ACC112 (cell line): ENCODE measurements around the gene DYRK1B.
"Not testable (repeated sequence)": the region's sequence is repeated elsewhere in the genome, so short reads cannot be mapped to it uniquely, and the experiment has no call there.

Experiments used
- H2AFZ ChIP-seq: fragments of 200-600 bp; sonication (generic); one replicate; pipeline ENCODE4 v1.6.0; 2017; ENCODE audit warnings: antibody characterized with exemption, low read length; ENCODE audit not compliant: unreplicated experiment
- H3K27ac ChIP-seq: fragments of 200-600 bp; sonication (generic); 2 replicates; pipeline ENCODE4 v1.5.1; 2014; ENCODE audit warnings: low read depth, mild to moderate bottlenecking, antibody characterized with exemption, low read length, moderate library complexity
- H3K27me3 ChIP-seq: fragments of 200-600 bp; sonication (generic); 2 replicates; pipeline ENCODE4 v1.6.1; 2014; ENCODE audit warnings: mild to moderate bottlenecking, antibody characterized with exemption, low read length, moderate library complexity, mixed read lengths; ENCODE audit not compliant: insufficient read depth
- H3K36me3 ChIP-seq: fragments of 200-600 bp; sonication (generic); 2 replicates; pipeline ENCODE4 v1.6.1; 2016; ENCODE audit warnings: mild to moderate bottlenecking, antibody characterized with exemption, low read length, moderate library complexity, mixed read lengths; ENCODE audit not compliant: insufficient read depth
- H3K4me1 ChIP-seq: fragments of 200-600 bp; sonication (generic); one replicate; pipeline ENCODE4 v1.6.1; 2016; ENCODE audit warnings: low read length, mixed read lengths; ENCODE audit not compliant: insufficient read depth, unreplicated experiment, control insufficient read depth
- H3K4me3 ChIP-seq: fragments of 200-600 bp; sonication (generic); 2 replicates; pipeline ENCODE4 v1.5.1; 2014; ENCODE audit warnings: mild to moderate bottlenecking, low read depth, low read length
- H3K79me2 ChIP-seq: fragments of 200-600 bp; sonication (generic); one replicate; pipeline ENCODE4 v1.6.0; 2016; ENCODE audit warnings: low read length; ENCODE audit not compliant: control insufficient read depth, unreplicated experiment, insufficient read depth

Gene DYRK1B

DNA sequence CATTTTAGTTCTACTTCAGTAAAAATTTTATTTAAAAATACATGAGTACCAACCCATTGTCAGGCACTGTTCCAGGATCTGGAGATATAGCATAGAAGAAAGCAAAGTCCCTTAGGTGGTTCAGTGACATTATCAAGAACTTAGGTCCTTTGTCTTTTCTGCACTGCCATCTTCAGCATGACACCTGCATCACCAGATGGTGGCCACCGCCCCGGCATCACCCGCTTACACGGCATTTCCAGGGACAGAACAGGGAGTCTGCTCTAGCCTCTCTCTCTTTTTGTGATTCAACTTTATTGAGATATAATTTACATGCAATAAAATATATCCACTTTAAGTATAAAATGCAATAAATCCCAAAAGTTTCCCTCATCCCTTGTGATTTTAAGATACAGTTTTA lies 23.5 kb downstream of the DYRK1B start:
- Histone ChIP-seq H3K36me3 (no peaks in the 10 kb centered on the region), H3K27me3 (no peaks in the 10 kb centered on the region), H3K27ac (no peak overlapping the region), H3K4me3 (no peak overlapping the region), H3K79me2 (no peaks in the 10 kb centered on the region), H2AFZ (no peak overlapping the region), H3K4me1 (no peaks in the 10 kb centered on the region)

DNA sequence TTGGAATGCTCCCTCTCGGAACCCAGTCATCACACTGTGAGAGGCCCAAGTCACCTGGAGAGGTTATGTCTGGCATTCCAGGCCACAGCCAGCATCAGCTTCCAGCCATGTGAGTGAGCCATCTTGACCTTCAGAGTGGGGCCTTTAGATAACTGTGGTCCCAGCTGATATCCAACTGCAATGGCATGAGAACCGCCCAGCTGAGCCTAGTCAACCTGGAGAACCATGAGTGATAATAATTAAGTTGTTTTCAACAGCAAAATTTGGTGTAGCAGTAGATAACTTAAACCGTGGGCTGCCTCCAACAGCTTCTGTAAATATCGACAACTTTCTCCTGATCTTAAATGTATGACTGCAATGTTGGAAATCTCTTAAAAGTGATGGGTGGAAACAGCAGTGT lies 24.6 kb downstream of the DYRK1B start:
- Histone ChIP-seq H3K4me3 (no peak overlapping the region), H3K4me1 (no peaks in the 10 kb centered on the region), H3K27me3 (no peaks in the 10 kb centered on the region), H2AFZ (no peak overlapping the region), H3K27ac (no peak overlapping the region), H3K79me2 (no peaks in the 10 kb centered on the region), H3K36me3 (no peaks in the 10 kb centered on the region)

DNA sequence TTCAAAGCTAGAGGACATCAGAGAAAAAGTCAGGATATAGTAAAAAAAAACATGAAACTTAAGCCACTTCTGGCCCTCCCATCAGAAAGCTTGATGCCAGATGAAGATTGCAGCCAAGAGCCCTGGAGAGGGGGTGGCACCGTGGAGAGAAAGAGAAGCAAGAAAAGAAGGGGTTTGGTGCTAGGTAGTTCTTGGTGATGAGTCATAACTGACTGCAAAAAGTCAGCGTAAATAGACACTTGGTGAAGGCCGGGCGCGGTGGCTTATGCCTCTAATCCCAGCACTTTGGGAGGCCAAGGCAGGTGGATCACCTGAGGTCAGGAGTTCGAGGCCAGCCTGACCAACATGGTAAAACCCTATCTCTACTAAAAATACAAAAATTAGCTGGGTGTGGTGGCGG lies 25.3 kb downstream of the DYRK1B start:
- H3K4me1 ChIP-seq, H3K36me3 ChIP-seq: not testable (repeated sequence)

DNA sequence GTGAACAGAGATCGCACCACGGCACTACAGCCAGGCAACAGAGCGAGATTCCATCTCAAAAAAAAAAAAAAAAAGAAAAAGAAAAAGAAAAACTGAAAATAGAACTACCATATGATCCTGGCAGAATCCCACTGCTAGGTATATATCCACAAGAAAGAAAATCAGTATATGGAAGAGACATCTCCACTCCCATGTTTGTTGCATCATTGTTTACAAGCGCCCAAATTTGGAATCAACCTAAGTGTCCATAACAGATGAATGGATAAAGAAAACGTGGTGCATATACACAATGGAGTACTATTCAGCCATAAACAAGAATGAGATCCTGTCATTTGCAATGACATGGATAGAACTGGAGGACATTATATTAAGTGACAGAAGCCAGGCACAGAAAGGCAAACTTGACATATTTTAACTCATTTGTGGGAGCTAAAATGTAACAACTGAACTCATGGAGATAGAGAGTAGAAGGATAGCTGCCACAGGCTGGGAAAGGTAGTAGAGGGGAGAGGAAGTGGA lies 26.1 kb downstream of the DYRK1B start:
- no peaks in the 10 kb centered on the region for H3K4me1 ChIP-seq
- H2AFZ ChIP-seq: no peak overlapping the region
- no peak overlapping the region for H3K27ac ChIP-seq
- no peaks in the 10 kb centered on the region for H3K79me2 ChIP-seq
- H3K36me3 ChIP-seq: no peaks in the 10 kb centered on the region
- no peak overlapping the region for H3K4me3 ChIP-seq
- H3K27me3 ChIP-seq: peaks cover 14% of the 10 kb centered on the region

More for the DNA sequence above, 25.3 kb downstream of the DYRK1B start:
- H3K79me2 ChIP-seq, H3K27me3 ChIP-seq, H3K4me3 ChIP-seq, H3K27ac ChIP-seq, H2AFZ ChIP-seq: not testable (repeated sequence)

GRCh38 chr19:39805104-39805503 lies 28.9 kb downstream of the DYRK1B start:
- Histone ChIP-seq H2AFZ (no peak overlapping the region), H3K36me3 (no peaks in the 10 kb centered on the region), H3K4me3 (no peak overlapping the region), H3K27ac (no peak overlapping the region), H3K27me3 (peaks cover 18% of the 10 kb centered on the region), H3K4me1 (no peaks in the 10 kb centered on the region), H3K79me2 (no peaks in the 10 kb centered on the region)

DNA sequence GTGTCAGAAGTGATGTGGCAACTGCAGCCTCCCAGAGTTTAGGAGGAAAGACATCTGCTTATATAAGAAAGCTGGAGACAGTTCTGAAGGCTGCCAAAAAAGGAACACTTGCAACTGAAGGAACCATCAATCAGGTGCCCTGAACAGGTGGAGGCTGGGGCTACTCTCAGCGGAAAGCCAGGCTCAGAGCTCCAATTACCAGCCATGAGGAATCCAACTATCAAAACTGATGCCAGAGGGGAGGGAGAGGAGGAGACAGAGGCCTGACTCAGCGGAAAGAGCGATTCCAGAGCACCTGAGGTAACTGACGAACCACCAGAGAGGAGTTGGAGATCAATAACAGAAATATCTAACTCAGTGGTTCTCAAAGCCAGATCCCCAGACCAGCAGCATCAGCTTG lies 31.0 kb downstream of the DYRK1B start:
- H3K36me3 ChIP-seq: no peaks in the 10 kb centered on the region
- no peak overlapping the region for H3K4me3 ChIP-seq
- H3K27ac ChIP-seq: no peak overlapping the region
- no peaks in the 10 kb centered on the region for H3K4me1 ChIP-seq
- H3K79me2 ChIP-seq: no peaks in the 10 kb centered on the region
- no peak overlapping the region for H2AFZ ChIP-seq
- H3K27me3 ChIP-seq: peaks cover 23% of the 10 kb centered on the region

GRCh38 chr19:39797083-39797482 lies 36.9 kb downstream of the DYRK1B start:
- H3K36me3 ChIP-seq: no peaks in the 10 kb centered on the region
- H2AFZ ChIP-seq: no peak overlapping the region
- no peak overlapping the region for H3K27ac ChIP-seq

GRCh38 chr19:39796000-39796498 lies 37.9 kb downstream of the DYRK1B start:
- H3K27ac ChIP-seq: no peak overlapping the region
- H3K79me2 ChIP-seq: no peaks in the 10 kb centered on the region
- peaks cover 29% of the 10 kb centered on the region for H3K27me3 ChIP-seq
- no peak overlapping the region for H2AFZ ChIP-seq
- no peaks in the 10 kb centered on the region for H3K4me1 ChIP-seq
- no peaks in the 10 kb centered on the region for H3K36me3 ChIP-seq
- H3K4me3 ChIP-seq: no peak overlapping the region

More at GRCh38 chr19:39797083-39797482, 36.9 kb downstream of the DYRK1B start:
- peaks cover 29% of the 10 kb centered on the region for H3K27me3 ChIP-seq
- H3K4me3 ChIP-seq: no peak overlapping the region
- H3K4me1 ChIP-seq: no peaks in the 10 kb centered on the region
- H3K79me2 ChIP-seq: no peaks in the 10 kb centered on the region

DNA sequence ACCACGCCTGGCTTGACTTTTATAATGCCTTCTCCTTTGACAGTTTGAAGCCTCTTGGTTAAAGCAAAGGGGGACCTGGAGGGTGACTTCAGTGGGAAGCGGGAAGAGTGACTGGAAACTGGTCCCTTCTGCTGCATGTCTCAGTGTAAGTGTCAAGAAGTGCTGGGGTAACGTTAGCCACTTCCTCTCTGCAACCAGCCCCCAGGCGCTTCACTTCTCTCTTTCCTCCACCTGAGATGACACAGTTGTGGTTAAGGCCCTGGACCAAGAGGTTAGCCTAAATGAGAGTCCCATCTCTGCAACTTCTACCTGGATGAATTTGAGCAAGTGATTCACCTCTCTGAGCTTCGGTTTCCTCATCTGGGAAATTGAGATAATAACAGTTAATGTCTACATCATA lies 39.0 kb downstream of the DYRK1B start:
- H3K27ac ChIP-seq: no peak overlapping the region

DNA sequence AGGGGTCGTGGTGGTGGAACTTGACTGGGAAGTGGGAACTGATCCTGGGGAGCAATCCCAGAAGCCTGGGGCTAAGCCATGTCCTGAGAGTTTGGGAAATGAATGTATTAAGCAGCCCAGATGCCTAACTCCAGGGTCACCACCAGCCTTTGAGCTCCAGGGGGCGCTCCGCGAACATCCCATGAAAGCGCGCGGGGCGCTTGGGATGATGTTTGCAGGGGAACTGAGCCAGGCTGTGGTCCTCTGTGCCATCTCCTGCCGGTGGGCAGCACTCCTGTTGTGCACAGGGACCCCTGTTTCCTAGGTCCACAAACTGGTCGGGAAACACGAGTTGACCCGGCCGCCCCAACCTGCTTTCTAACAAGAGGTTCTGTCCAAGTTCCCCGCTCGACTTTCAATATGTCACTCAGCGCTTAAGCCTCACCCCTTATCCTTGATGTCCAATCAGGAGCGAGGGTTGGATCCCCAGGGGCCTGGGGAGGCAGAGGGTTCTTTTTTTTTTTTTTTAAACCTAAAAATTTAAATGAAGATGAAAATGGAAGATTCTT lies 40.9 kb downstream of the DYRK1B start:
- Histone ChIP-seq H2AFZ (no peak overlapping the region), H3K4me1 (no peaks in the 10 kb centered on the region), H3K36me3 (no peaks in the 10 kb centered on the region), H3K27ac (no peak overlapping the region), H3K27me3 (peaks cover 25% of the 10 kb centered on the region), H3K4me3 (peak overlapping the region; percentile 77), H3K79me2 (no peaks in the 10 kb centered on the region)

More for the DNA sequence above, 39.0 kb downstream of the DYRK1B start:
- Histone ChIP-seq H3K4me3 (no peak overlapping the region), H3K79me2 (no peaks in the 10 kb centered on the region), H3K36me3 (no peaks in the 10 kb centered on the region), H3K27me3 (peaks cover 29% of the 10 kb centered on the region), H3K4me1 (no peaks in the 10 kb centered on the region), H2AFZ (no peak overlapping the region)

GRCh38 chr19:39788244-39788643 lies 45.7 kb downstream of the DYRK1B start:
- Histone ChIP-seq H3K27ac (no peak overlapping the region), H3K4me3 (no peak overlapping the region), H3K79me2 (no peaks in the 10 kb centered on the region), H3K36me3 (no peaks in the 10 kb centered on the region), H3K27me3 (peaks cover 24% of the 10 kb centered on the region), H2AFZ (no peak overlapping the region), H3K4me1 (no peaks in the 10 kb centered on the region)
